SK-N-SH treated with all-trans-retinoic acid at 6 μM for 48 hours (cell line): ENCODE measurements around the gene ABI3BP.

Source experiments
- ATAC-seq: fragments of 200-7000 bp; cut with Tn5 transposase; 3 replicates; pipeline ENCODE4 v1.9.1; 2020; ENCODE audit warnings: mild to moderate bottlenecking, moderate library complexity
- ARNTL ChIP-seq: fragments of 450-650 bp; formaldehyde crosslinking; IDR thresholded peaks from 2 replicates; pipeline ENCODE4 v1.5.0; 2020; ENCODE audit warnings: low read depth, mild to moderate bottlenecking, moderate library complexity, borderline replicate concordance
- BACH2 ChIP-seq: fragments of 250-450 bp; sonication (Bioruptor Pico); IDR thresholded peaks from 2 replicates; pipeline ENCODE4 v1.9.0; 2021; ENCODE audit warnings: mild to moderate bottlenecking, borderline replicate concordance
- CREB5 ChIP-seq: fragments of 250-450 bp; sonication (Bioruptor Pico); IDR thresholded peaks from 2 replicates; pipeline ENCODE4 v1.5.1; 2020; ENCODE audit warnings: low read depth, mild to moderate bottlenecking, moderate library complexity
- CSDC2 ChIP-seq: fragments of 250-450 bp; sonication (Bioruptor Pico); IDR thresholded peaks from 2 replicates; pipeline ENCODE4 v1.5.0; 2020; ENCODE audit warnings: mild to moderate bottlenecking, moderate library complexity
- CSRNP3 ChIP-seq: fragments of 250-450 bp; sonication (Bioruptor Pico); IDR thresholded peaks from 2 replicates; pipeline ENCODE4 v1.5.1; 2021; ENCODE audit warnings: mild to moderate bottlenecking, moderate library complexity
- ESRRG ChIP-seq: fragments of 250-450 bp; sonication (Bioruptor Pico); IDR thresholded peaks from 2 replicates; pipeline ENCODE4 v1.6.1; 2021; ENCODE audit warnings: mild to moderate bottlenecking
- ISL1 ChIP-seq: fragments of 250-450 bp; sonication (Bioruptor Pico); IDR thresholded peaks from 2 replicates; pipeline ENCODE4 v2.1.2; 2022; ENCODE audit warnings: mild to moderate bottlenecking, moderate library complexity
- OSR1 ChIP-seq: fragments of 250-450 bp; sonication (Bioruptor Pico); IDR thresholded peaks from 2 replicates; pipeline ENCODE4 v1.8.0; 2022; ENCODE audit warnings: moderate library complexity, mild to moderate bottlenecking, inconsistent platforms
- PATZ1 ChIP-seq: fragments of 250-450 bp; sonication (Bioruptor Pico); IDR thresholded peaks from 2 replicates; pipeline ENCODE4 v1.8.0; 2020; ENCODE audit warnings: mild to moderate bottlenecking, moderate library complexity, borderline replicate concordance
- PPARA ChIP-seq: fragments of 250-450 bp; sonication (Bioruptor Pico); IDR thresholded peaks from 2 replicates; pipeline ENCODE4 v1.5.0; 2020; ENCODE audit warnings: mild to moderate bottlenecking, borderline replicate concordance
- RARB ChIP-seq: fragments of 250-450 bp; sonication (Bioruptor Pico); IDR thresholded peaks from 2 replicates; pipeline ENCODE4 v1.8.0; 2021; ENCODE audit warnings: mild to moderate bottlenecking, moderate library complexity
- SNAI2 ChIP-seq: fragments of 250-450 bp; sonication (Bioruptor Pico); IDR thresholded peaks from 2 replicates; pipeline ENCODE4 v1.5.0; 2020; ENCODE audit warnings: mild to moderate bottlenecking, moderate library complexity
- TOX ChIP-seq: fragments of 250-450 bp; sonication (Bioruptor Pico); IDR thresholded peaks from 2 replicates; pipeline ENCODE4 v1.8.0; 2021; ENCODE audit warnings: mild to moderate bottlenecking, moderate library complexity, borderline replicate concordance
- TSHZ2 ChIP-seq: fragments of 250-450 bp; sonication (Bioruptor Pico); IDR thresholded peaks from 2 replicates; pipeline ENCODE4 v1.5.0; 2020; ENCODE audit warnings: mild to moderate bottlenecking, moderate library complexity
- ZC3H10 ChIP-seq: fragments of 250-450 bp; sonication (Bioruptor Pico); IDR thresholded peaks from 2 replicates; pipeline ENCODE4 v1.5.1; 2021; ENCODE audit warnings: mild to moderate bottlenecking, moderate library complexity
- ZFP3 ChIP-seq: fragments of 250-450 bp; sonication (Bioruptor Pico); IDR thresholded peaks from 2 replicates; pipeline ENCODE4 v1.5.0; 2020; ENCODE audit warnings: mild to moderate bottlenecking, moderate library complexity
- ZFP30 ChIP-seq: fragments of 450-650 bp; formaldehyde crosslinking; IDR thresholded peaks from 2 replicates; pipeline ENCODE4 v1.5.0; 2022; ENCODE audit warnings: mild to moderate bottlenecking, moderate library complexity
- ZNF565 ChIP-seq: fragments of 450-650 bp; formaldehyde crosslinking; conservative IDR thresholded peaks from 2 replicates; pipeline ENCODE4 v1.5.0; 2020; ENCODE audit warnings: low read depth, mild to moderate bottlenecking, moderate library complexity
- ZNF70 ChIP-seq: fragments of 450-650 bp; formaldehyde crosslinking; IDR thresholded peaks from 2 replicates; pipeline ENCODE4 v1.5.0; 2020; ENCODE audit warnings: mild to moderate bottlenecking, moderate library complexity
- ZNF8 ChIP-seq: fragments of 450-650 bp; formaldehyde crosslinking; IDR thresholded peaks from 2 replicates; pipeline ENCODE4 v1.5.0; 2020; ENCODE audit warnings: mild to moderate bottlenecking, moderate library complexity

Gene ABI3BP

GRCh38 chr3:100844063-100844936, 148.9 kb downstream of the ABI3BP start:
- no peak for TF ChIP-seq TOX (CRISPR knock-in tag)
- no peak for TF ChIP-seq ESRRG
- TF ChIP-seq CSDC2 (CRISPR knock-in tag): no peak
- no peak for TF ChIP-seq BACH2 (CRISPR knock-in tag)
- TF ChIP-seq OSR1 (CRISPR knock-in tag): no peak
- no peak for TF ChIP-seq CREB5 (CRISPR knock-in tag)
- TF ChIP-seq ISL1 (CRISPR knock-in tag): no peak
- TF ChIP-seq ARNTL (CRISPR knock-in tag): no peak
- TF ChIP-seq SNAI2 (CRISPR knock-in tag): no peak
- no peak for TF ChIP-seq ZNF565 (CRISPR knock-in tag)
- TF ChIP-seq TSHZ2: no peak
- no peak for ATAC-seq

GRCh38 chr3:100838157-100838556, 155.1 kb downstream of the ABI3BP start:
- ATAC-seq: no peak
- TF ChIP-seq CSDC2 (CRISPR knock-in tag): no peak
- no peak for TF ChIP-seq ZFP3 (CRISPR knock-in tag)
- no peak for TF ChIP-seq ZNF8 (CRISPR knock-in tag)
- TF ChIP-seq OSR1 (CRISPR knock-in tag): no peak
- no peak for TF ChIP-seq BACH2 (CRISPR knock-in tag)
- TF ChIP-seq ZNF70 (CRISPR knock-in tag): no peak
- no peak for TF ChIP-seq TSHZ2
- TF ChIP-seq CSRNP3 (CRISPR knock-in tag): no peak
- no peak for TF ChIP-seq CREB5 (CRISPR knock-in tag)
- TF ChIP-seq PATZ1 (CRISPR knock-in tag): no peak
- no peak for TF ChIP-seq TOX (CRISPR knock-in tag)
- no peak for TF ChIP-seq ARNTL (CRISPR knock-in tag)
- no peak for TF ChIP-seq ZFP30 (CRISPR knock-in tag)
- TF ChIP-seq PPARA (CRISPR knock-in tag): no peak
- TF ChIP-seq ZC3H10 (CRISPR knock-in tag): no peak
- TF ChIP-seq ESRRG: no peak
- no peak for TF ChIP-seq RARB
